GM12874 (cell line): Measurements from ENCODE around the gene PLA2G4B.

Experiments used
- CTCF ChIP-seq: IDR thresholded peaks from 2 replicates; pipeline ENCODE4 v1.5.1; 2011; ENCODE audit warnings: low read depth, mild to moderate bottlenecking, control low read depth, low read length, moderate library complexity; ENCODE audit not compliant: insufficient read depth

The PLA2G4B gene

GRCh38 chr15:41823502-41823901 lies 15.1 kb upstream of the PLA2G4B start:
- TF ChIP-seq CTCF, result no peak

DNA sequence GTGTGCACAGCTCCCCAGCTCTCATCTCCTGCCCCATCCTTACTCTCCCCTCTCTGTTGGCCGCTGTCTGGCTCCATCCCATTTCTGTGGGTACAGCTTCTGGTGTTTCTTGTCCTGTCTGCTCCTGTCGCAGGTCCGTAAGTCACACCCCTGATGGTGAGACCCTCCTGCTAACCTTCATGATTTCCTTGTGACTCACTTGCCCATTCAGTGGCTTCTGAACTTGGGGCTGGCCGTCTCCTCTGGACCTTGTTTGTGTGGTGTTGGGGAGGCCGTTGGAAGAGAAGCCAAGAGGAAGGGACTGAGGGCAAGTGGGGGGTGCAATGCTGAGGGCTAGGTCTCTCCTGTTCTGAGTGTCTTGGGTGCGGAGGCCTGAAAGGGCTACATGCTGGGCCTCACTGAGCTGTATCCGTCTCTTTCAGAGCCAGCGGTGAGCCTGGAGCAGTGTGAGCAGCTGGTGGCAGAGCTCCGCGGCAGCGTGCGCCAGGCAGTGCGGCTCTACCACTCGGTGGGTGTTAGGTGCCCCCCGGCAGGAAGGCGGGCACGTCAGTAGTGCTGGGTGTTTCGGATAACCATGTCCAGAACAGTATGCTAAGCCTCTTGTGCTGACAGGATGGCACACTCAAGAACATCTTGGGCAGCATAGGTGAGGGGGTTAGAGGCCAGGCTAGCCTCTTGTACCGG lies 14.4 kb upstream of the PLA2G4B start:
- no peak for TF ChIP-seq CTCF

DNA sequence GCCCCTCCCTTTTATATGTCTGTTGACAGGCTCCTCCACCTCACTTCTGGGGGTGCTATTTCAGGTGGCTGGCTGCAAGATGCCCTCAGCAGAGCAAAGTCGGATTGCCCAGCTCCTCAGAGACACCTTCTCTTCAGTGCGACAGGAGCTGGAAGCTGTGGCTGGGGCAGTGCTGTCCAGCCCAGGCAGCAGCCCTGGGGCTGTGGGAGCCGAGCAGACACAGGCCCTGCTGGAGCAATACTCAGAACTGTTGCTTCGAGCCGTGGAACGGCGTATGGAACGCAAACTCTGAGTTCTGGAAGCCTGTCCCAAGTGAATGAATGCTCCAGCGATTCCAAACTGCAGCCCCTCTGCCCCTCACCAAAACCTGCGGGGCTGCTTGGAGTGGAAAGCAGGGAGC lies 13.5 kb upstream of the PLA2G4B start:
- no peak for TF ChIP-seq CTCF

- no peak for TF ChIP-seq CTCF
Measured at GRCh38 chr15:41825572-41826535, 12.8 kb upstream of the PLA2G4B start.

DNA sequence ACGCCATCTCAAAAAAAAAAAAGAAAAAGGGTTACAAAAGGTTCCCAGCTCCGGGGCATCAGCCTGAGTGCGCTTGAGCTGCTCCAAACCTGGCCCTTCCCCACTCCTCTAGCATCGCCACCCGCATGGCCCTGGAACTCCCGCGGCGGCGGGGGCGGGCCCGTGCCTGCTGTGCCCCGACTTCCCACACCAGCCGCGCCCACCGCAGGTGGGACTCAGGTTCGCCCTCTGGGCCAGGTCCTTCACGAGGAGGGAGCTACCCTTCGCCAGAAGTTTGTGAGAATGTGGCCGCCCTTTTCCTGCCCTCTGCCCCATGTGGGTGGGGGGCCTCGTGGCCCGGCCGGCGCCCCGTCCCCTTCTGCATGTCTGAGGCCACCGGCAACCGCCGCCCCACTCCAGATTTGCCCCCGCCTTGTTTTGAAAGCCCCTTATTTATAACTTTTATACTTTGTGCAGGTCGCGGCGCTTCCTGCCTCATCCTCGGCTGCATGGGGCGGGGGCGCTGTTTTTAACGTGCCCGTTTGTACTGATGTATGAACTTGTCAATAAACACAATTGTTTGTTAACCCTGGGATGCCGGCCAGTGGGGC lies 11.3 kb upstream of the PLA2G4B start:
- TF ChIP-seq CTCF, result 0 out of 2 replicates have a peak, but pooled peaks have one; percentile 5

DNA sequence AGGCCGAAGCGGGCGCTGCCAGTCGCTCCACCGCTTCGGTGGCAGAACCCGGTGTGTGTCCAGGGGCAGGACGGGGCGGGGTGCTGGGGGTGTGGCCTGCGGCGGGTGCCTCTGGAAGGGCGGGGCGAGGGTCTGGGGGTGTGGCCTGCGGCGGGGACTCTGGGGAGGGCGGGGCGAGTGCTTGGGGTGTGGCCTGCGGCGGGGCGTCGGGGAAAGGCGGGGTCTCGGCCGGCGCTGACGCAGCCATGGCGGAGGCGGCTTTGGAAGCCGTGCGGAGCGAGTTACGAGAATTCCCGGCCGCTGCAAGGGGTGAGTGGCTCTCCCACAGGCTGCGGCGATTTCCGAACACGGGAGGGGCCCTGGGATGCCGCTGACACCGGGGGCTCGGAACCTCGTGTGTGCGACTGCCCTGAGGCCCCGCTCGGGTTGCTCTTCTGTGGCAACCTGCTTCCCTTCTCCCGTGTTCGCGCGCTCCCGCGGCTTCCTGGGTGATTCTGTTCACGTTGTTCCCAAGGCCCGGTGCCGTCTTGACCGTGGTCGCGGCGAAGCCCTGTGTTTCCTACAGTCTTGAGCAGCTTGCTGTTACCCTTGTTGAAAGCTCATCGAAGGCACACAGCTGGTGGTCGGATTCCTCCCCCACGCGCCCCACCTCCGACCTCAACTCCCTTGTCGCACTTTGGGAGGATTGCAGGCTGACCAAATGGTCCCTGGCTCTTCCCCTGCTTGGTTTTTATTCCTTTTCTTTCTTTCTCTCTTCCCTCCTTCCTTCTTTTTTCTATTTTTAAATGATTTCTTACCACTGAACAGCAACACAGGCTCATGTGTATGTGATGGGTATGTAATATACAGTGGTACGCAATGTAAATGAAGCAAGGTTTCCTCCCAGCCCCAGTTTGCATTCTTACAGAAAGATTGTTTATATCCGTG lies 10.5 kb upstream of the PLA2G4B start, which contains the start of gene JMJD7:
Gene JMJD7, plus strand, starts transcription at position 213 of the 927 bp plus-strand sequence. Its CDS starts 33 bp downstream, at position 246.
- no peak for TF ChIP-seq CTCF
